ENCODE data around the gene CPVL. TPM values are rescaled to one million over a fixed set of nuclear protein-coding genes. Genes with fewer than 3 reads are reported as not detected.

The CPVL gene
- total RNA-seq, 1 experiment from 2014 or later, result 26.9 TPM

DNA sequence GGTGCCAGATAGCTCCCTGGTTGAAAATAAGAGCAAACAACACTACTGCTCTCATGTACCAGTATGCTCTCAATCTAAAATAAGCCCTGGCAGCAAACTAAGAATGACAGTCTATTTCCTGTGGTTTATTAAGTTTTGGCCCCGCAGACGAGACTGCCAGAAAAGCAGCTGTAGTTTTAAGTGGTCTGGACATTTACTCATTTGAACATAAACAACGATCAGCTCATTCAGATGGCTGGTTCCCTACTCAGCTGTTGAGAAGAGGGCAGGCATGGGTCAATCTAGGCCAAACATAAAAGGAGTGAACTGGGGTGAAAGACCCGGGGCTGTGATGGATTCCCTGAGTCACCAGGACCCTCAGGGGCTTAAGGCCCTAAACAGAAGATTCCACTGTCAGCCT, 192.7 kb downstream of the CPVL start:
- no peaks in the 10 kb centered on the region for H3K9me3 ChIP-seq (ENCODE audit: control insufficient read depth, low read depth, low read length)
- no peak overlapping the region for H2AFZ ChIP-seq (ENCODE audit: low read length)
- H3K56ac ChIP-seq (ENCODE audit: insufficient read length, low read depth, low read length), result no peak overlapping the region
- H3K4me1 Mint-ChIP-seq, result peaks cover 14 to 17% of the 10 kb centered on the region in 2 experiments
- H2BK5ac ChIP-seq (ENCODE audit: insufficient read length, low read length), result no peak overlapping the region
- no peak overlapping the region for H3K18ac ChIP-seq (ENCODE audit: insufficient read length, low read depth, low read length)
- peaks cover 3 to 10% of the 10 kb centered on the region in 2 experiments; a peak in 2 of 5 replicates for H3K9me3 Mint-ChIP-seq
- H3K27me3 ChIP-seq (ENCODE audit: insufficient read depth, low read length), result peaks cover 11% of the 10 kb centered on the region; the same call in 1 of the 2 replicates
- no peak overlapping the region for H3K23ac ChIP-seq (ENCODE audit: insufficient read length, low read depth, low read length)
- H3K4me1 ChIP-seq (ENCODE audit: insufficient read depth, low read length), result peaks cover 2% of the 10 kb centered on the region; the same call in 1 of the 2 replicates
- no peak overlapping the region for H2BK15ac ChIP-seq (ENCODE audit: low read depth, low read length)
- H3K4me2 ChIP-seq (ENCODE audit: insufficient read depth, insufficient read length, low read length), result no peak overlapping the region
- H2BK12ac ChIP-seq (ENCODE audit: insufficient read length, low read depth, low read length), result no peak overlapping the region
- H3K27me3 Mint-ChIP-seq (ENCODE audit: low read depth), result peaks cover 32% of the 10 kb centered on the region
- peaks cover 0 to 6% (median 0%) of the 10 kb centered on the region in 3 experiments; a peak in 4 of 7 replicates for H3K36me3 Mint-ChIP-seq (ENCODE audit: insufficient read depth in 1 of 3, low read depth in 3 of 3)
- H3K9ac ChIP-seq (ENCODE audit: extremely low read depth, insufficient read length, low read length), result no peak overlapping the region
- TF ChIP-seq, protein P1, sequence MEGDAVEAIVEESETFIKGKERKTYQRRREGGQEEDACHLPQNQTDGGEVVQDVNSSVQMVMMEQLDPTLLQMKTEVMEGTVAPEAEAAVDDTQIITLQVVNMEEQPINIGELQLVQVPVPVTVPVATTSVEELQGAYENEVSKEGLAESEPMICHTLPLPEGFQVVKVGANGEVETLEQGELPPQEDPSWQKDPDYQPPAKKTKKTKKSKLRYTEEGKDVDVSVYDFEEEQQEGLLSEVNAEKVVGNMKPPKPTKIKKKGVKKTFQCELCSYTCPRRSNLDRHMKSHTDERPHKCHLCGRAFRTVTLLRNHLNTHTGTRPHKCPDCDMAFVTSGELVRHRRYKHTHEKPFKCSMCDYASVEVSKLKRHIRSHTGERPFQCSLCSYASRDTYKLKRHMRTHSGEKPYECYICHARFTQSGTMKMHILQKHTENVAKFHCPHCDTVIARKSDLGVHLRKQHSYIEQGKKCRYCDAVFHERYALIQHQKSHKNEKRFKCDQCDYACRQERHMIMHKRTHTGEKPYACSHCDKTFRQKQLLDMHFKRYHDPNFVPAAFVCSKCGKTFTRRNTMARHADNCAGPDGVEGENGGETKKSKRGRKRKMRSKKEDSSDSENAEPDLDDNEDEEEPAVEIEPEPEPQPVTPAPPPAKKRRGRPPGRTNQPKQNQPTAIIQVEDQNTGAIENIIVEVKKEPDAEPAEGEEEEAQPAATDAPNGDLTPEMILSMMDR (conservative IDR thresholded peaks at IDR 0.05), result no peak
- no peak overlapping the region for H4K5ac ChIP-seq (ENCODE audit: insufficient read length, low read depth, low read length)
- H4K20me1 ChIP-seq (ENCODE audit: control insufficient read depth, insufficient read depth, insufficient read length), result no peaks in the 10 kb centered on the region
- H2BK120ac ChIP-seq (ENCODE audit: low read depth, low read length, poor library complexity, severe bottlenecking), result no peak overlapping the region
- no peaks in the 10 kb centered on the region for H3K79me2 ChIP-seq (ENCODE audit: insufficient read depth, low read length)
- no peak overlapping the region for H3K14ac ChIP-seq (ENCODE audit: insufficient read depth, low read length)
- H4K8ac ChIP-seq (replicated peaks; ENCODE audit: insufficient read length, low read depth, low read length), result no peak overlapping the region
- H2BK20ac ChIP-seq (ENCODE audit: low read depth, low read length, poor library complexity, severe bottlenecking), result no peak overlapping the region
- H3K27ac ChIP-seq (ENCODE audit: insufficient read length, low read depth, low read length), result no peak overlapping the region
- no peak overlapping the region for H2AK5ac ChIP-seq (ENCODE audit: insufficient read length, low read length)
- no peak overlapping the region for H3K4ac ChIP-seq (ENCODE audit: low read depth, low read length)
- WGBS (ENCODE audit: extremely low coverage, insufficient read length, low lambda C conversion rate), result no CpG with 5 or more reads among the region's 4 CpGs
- no peak for DNase-seq
- no peak overlapping the region for H3K4me3 Mint-ChIP-seq
- H4K91ac ChIP-seq (ENCODE audit: insufficient read length, low read depth, low read length), result no peak overlapping the region
- H3K79me1 ChIP-seq (ENCODE audit: insufficient read depth, low read depth, low read length, poor library complexity, severe bottlenecking), result no peaks in the 10 kb centered on the region
- H3K27ac Mint-ChIP-seq, result no peak overlapping the region
- peaks cover 31% of the 10 kb centered on the region for H3K23me2 ChIP-seq (ENCODE audit: insufficient read length, low read depth, low read length, poor library complexity, severe bottlenecking)
- no peak overlapping the region for H3T11ph ChIP-seq (ENCODE audit: low read length)

Other genes with a start within 250 kb of the CPVL start
- 3.1 and 3.3 TPM in 2 replicates for gene TRIL, start 188.2 kb downstream of the CPVL start, total RNA-seq (2021)
- gene CHN2, start 48.2 kb upstream of the CPVL start, total RNA-seq (2021), result 3.3 and 3.7 TPM in 2 replicates

Data from H9 (cell line).